ENCODE results near the gene CLDND1.

CLDND1 gene

DNA sequence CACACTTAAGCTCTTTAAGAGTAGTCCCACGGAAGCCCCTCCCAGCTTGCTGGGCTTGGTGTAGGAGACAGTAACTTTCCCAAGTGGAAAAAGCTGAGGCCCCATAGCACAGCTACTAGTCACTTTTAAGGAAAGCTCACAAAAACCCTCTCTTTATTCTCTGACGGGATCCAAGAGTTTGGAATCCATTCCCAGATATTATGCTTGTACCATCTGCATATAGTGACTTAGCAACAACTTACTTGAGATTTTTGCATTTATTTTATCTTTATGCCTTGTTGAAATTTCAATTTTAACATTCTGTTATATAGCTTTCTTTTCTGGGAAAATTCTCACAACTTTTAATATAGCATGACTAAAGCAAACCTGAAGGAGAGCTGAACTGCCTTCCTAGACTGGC lies 28.5 kb upstream of the CLDND1 start:
- DNase-seq: no peak

DNA sequence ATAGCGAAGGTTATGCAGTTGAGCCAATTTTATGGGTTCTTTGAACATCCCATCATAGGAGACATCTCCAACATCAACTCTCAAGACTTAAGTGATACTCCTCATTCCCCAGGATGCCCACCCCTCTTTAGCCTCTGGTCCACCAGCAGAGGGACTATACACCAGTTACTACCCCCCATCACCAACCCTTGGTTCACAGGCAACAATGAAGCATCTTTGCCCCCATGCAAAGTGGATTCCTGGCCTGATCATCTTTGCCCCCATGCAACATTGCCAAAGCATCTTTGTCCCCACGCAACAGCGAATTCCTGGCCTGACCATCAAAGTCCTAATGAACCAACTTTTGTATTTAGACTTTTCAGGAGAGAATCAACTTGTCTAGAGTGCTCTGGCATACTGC lies 28.1 kb upstream of the CLDND1 start:
- no peak for DNase-seq

GRCh38 chr3:98548544-98548943 lies 25.8 kb upstream of the CLDND1 start:
- DNase-seq: no peak

DNA sequence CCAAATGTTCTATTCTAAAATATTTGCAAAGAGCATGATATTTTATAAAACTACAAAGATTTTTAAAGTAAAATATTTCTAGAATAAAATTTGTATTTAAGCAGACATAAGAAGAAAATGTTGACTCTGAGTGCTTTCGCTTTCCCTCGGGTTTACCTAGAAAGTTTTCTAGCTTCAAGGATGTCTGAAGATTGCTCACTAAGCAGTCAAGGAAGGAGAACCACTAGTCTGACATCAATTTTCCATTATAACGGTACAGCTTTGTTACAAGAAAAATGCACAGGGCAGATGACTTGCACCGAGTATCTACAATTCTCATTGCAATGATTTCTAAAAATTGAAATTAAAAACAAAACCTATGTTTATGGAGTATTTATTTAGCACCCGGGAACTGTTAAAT lies 23.2 kb upstream of the CLDND1 start:
- no peak for DNase-seq

DNA sequence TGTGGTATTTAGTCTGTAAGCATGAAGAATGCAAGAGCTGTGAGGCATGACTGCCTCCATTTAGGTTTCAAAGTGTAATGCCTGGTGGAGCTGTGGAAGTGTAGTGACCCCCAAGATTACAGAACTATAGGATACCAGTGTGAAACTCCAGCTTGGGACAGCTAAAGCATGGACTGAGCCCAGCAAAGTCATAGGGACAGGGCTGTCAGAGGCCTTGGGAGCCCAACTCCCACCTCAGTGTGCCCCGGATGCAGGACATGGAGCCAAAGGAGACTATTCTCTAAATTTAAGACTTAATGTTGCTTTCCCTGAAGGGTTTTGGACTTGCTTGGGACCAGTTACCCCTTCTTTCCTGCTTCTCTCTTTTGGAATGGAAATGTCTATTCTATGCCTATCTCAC lies 19.9 kb upstream of the CLDND1 start:
- no peak for DNase-seq

GRCh38 chr3:98541695-98542094 lies 19.0 kb upstream of the CLDND1 start:
- no peak for DNase-seq

DNA sequence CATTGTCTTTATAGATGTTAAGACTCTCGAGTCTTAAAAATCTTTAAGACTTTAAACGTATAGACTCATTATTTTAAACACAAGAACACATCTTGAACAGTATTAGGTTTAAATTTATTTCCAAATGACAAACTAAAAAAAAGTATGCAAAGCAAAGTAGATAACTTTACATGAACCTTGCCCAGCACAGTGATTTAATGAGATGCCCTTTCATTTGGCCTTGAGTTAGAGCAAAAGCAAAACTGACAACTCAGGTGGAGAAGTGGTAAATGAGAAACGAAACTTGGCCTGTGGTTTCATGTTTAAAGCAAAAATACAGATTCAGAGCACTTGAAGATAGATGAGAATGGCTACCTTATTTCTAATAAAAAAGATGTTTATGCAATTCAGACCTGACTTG lies 17.6 kb upstream of the CLDND1 start:
- DNase-seq: no peak

GRCh38 chr3:98536456-98537017 lies 13.8 kb upstream of the CLDND1 start:
- DNase-seq: no peak

DNA sequence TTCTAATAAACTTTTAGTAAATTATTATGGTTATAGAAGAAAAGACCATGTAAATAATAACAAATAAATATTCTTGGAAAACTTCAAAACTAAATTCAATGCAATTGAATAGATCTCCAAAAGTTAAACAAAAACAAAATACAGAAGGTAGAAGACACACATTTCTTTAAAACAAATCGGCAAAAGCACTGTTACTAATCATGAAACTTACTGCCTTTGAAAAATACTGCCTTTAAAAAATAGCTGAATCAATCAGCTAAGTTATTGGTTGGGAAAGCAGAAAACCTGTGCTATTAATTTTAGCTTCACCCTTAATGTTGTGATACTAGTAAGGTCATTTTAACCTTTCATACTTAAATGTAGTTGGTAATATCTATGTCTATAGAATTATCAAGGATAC lies 12.0 kb upstream of the CLDND1 start:
- DNase-seq: no peak

- no peak for DNase-seq
Observed at GRCh38 chr3:98534168-98534567, 11.5 kb upstream of the CLDND1 start.

DNA sequence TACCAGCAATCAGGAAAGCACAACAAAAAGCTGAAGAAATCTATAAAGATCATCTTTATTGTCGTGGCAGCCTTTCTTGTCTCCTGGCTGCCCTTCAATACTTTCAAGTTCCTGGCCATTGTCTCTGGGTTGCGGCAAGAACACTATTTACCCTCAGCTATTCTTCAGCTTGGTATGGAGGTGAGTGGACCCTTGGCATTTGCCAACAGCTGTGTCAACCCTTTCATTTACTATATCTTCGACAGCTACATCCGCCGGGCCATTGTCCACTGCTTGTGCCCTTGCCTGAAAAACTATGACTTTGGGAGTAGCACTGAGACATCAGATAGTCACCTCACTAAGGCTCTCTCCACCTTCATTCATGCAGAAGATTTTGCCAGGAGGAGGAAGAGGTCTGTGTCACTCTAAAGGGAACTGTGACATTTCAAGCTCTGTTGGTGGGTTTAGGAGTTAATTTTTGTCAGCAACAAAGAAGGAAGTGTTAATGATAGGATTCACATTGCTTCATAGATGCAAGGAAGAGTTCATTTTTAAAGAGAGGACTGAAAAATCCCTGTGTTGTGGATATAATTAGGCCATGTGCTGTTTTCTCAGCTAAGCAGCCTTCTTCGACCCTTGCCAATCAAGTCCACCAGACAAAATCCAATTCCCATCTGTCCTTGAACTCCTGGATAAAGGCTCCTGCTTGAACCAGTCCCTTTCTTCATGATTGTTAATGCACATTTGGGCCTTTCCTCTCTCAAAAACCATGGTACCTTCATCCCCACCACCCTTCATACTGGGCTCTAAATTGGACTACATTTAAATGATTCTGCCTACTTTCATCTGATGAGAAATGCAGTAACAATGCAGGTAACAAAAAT lies 10.2 kb upstream of the CLDND1 start:
- DNase-seq: no peak

DNA sequence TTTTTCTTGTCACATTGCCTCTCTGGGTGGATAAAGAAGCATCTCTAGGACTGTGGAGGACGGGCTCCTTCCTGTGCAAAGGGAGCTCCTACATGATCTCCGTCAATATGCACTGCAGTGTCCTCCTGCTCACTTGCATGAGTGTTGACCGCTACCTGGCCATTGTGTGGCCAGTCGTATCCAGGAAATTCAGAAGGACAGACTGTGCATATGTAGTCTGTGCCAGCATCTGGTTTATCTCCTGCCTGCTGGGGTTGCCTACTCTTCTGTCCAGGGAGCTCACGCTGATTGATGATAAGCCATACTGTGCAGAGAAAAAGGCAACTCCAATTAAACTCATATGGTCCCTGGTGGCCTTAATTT lies 9.6 kb upstream of the CLDND1 start:
- no peak for DNase-seq

GRCh38 chr3:98531622-98532274 lies 9.0 kb upstream of the CLDND1 start, which contains the start of gene GPR15:
Gene GPR15, plus strand, starts transcription at chr3:98531978. Its CDS starts 56 bp downstream, at chr3:98532034.
- DNase-seq: no peak

- no peak for DNase-seq
Observed at GRCh38 chr3:98530676-98531075, 8.0 kb upstream of the CLDND1 start.

GRCh38 chr3:98529856-98530459 lies 7.3 kb upstream of the CLDND1 start:
- no peak for DNase-seq

DNA sequence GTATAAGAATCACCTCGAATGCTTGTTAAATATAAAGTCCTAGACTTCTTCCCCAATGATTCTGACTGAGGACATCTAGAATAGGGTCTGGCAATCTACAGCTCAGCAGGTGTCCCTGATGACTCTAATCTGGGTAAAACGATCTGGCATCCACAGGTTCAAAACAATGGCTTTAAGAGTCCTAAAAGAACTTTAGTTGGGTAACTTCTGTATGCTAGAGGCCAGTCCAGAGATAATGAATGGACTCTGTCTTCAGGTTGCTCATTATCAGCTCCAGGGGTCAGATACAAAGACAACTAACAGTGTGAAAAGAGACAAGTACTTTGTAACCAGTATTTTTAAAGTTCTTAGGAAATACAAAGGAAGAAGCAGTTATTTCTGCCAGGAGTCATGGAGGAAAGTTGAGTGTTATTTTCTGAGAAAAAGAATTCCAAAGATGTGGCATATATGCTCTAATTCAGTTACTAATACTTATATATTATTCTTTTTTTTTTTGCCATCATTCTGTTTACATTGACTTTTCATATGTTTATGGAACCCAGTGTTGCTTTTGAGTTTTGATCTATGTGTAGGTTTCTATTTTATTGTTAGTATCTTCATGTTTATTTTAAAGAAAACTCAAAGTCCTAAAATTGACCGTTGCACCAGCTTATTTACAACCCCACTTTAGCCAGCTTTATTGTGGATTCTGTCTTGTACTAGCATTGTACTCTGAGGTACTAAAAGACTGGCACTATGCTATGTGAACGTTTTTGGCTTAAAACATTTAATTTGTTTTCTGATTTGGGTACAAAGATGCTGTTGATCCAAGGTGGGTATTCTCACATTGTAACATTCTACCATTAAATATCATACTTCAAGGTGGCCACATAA lies 6.0 kb upstream of the CLDND1 start:
- DNase-seq: no peak

DNA sequence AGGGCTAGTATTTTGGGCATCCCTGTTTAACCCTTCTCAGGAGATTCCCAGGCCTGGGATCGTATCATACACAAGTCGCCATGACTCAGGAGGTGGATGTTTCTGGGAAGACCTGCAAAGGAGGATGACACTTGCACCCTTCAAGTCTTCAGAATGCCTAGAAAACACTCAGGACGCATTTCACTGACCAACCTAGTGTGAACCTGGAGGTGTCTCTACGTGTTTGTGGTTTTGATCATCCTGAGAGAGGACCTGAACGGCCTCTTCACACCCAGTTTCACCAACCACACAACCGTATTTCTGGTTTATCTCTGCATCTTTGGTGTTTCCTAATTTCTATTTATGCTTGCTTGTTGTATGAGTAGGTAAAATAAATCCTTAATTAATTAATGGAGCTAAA lies 2.8 kb upstream of the CLDND1 start:
- DNase-seq: no peak

DNA sequence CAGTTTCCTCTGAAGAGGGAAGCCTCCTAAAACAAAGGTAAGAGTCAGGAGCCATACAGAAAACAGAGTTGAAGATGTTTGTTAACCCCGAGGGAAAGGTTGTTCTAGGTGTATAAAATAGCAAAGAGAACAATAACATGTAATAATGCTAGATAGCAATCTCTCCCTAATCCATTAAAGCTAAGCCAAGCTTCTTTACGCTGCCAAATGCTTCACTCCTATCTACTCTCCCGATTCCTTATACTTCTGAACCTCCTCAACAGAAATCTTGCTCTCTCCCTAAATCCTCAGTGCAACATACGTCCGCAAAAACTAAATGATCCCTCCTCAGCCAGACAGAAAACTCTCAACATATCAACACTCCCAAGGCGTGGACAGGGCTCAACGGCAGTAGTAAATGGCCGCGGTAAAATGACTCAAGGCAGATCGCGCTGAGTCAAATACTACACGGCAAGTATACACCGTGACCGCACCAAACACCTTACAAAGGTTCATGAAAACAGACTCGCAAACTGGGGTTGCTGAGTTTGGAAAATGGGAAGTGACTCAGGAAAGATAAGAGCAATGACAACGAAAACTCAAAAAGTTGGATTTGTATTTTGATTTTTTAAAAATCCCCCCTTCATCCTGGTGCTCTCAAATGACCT lies 682 bp downstream of the CLDND1 start:
- DNase-seq: peak; percentile 21

- DNase-seq: no peak
Observed at GRCh38 chr3:98519351-98519750, 3.4 kb downstream of the CLDND1 start.

- no peak for DNase-seq
Observed at GRCh38 chr3:98518816-98519215, 3.9 kb downstream of the CLDND1 start.

GRCh38 chr3:98514948-98515347 lies 7.8 kb downstream of the CLDND1 start:
- no peak for DNase-seq

- DNase-seq: no peak
Observed at GRCh38 chr3:98513736-98514135, 9.0 kb downstream of the CLDND1 start.

All from activated T-cell treated with anti-CD3 and anti-CD28 coated beads for 4 hours (primary cell).